GM19438 (cell line): Measurements from ENCODE around the gene MICAL2.

Experiments
- ATAC-seq: cut with Tn5 transposase; IDR thresholded peaks from one replicate; pipeline ENCODE4 v1.9.1; 2021; ENCODE audit warnings: low read depth; ENCODE audit not compliant: unreplicated experiment

MICAL2 gene

DNA sequence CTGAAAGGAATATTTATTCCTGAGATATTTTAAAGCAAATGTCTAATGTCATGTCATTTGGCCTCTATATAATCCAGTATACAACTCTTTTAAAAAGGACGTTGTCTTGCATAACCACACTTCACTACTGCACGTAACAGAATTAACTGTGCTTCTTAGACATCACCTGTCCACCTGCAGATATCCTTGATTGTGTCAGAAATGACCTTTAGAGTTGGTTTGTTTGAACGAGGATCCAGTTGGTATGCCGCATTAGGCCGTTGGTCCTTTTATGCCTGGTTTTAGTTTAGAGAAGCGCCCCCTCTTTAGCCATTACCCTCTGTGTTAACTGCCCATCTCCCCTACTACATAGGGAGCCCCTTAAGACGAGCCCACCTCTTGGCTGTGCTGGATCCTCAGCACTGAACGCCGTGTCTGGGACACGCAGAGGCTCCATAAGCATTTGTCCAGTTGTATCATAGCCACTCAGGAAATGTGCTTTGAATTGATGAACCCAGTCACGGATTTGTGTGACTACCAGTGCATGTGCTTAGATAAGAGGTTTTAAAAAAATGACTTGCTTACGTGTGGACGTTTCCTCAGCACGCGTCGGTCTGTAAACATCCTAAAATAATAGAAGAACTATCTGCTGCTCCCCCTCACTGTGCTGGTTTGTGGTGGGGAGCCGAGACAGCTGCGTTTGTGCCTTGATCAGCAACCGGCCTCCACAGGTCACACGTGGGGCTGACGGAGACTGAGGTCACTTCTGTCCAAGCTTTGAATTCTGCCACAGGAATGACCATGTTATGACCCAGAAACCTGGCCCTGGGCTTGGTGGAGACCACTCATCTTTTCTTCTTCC, 4.0 kb downstream of the MICAL2 start:
- no peak for ATAC-seq

DNA sequence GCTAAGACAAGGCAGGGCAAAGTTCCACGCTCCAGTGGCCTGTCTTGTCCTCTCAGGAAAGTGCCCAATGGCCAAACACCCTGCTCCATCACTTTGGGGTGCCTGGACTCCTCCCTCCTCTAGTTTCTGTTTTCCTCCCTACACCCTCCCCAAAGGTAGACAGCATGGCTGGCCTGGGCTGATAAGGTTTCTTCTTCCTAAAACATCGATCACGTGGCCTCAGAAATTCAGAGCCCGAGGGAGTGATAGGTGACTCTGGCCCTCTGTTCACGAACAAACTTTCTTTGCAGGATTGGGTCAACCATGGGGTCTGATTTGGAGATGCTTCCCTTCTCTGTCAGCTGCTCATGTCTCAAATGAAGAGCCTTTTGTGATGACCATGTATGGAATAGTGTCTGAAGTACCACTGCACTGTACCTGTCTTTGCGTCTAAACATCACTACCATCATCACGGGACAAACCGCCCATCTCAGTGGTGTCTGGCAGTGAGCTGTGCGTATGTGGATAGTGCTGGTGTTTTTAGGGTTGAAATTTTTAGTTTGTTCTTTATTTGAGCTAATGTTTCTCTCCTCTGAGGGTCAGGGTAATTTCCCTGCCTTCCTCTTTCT, 6.1 kb downstream of the MICAL2 start:
- ATAC-seq = no peak

DNA sequence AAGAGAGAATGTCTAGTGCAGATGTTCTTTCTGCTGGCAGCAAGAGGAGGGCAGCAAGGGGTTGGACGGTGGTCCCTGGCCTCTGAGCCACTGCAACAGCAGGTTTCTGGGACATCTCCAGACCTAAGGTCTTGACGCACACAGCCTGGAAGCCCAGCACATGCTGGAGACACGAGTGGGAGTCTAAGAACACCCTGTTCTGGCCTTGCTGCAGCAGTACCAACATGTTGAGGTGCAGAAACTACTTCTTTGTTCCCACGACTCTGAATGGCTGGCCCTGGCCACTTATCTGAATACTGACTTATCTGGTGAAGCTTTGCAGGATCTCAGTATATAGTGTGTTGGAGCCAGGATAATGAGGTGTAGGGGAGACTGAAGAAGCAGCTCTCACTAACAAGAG, 6.8 kb downstream of the MICAL2 start:
- no peak for ATAC-seq

DNA sequence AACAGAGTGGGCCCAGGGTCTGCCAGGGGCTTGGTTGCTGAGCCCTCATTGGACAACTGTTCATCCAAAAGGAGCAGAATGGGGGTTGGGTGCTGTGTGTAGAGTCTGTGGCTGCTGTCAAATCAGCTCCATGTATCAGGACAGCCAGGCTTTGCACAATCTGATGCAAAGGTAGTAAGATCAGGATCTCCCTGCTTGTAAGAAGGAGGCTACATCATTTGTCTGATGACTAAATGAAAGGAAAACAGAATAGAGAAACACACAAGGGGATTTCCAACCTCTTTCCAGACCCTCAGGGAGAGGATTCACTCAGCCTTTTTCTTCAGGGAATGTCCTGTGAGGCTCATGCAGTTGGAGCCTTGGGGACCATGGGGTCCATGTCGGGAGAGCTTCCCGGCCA, 7.2 kb downstream of the MICAL2 start:
- ATAC-seq = no peak

DNA sequence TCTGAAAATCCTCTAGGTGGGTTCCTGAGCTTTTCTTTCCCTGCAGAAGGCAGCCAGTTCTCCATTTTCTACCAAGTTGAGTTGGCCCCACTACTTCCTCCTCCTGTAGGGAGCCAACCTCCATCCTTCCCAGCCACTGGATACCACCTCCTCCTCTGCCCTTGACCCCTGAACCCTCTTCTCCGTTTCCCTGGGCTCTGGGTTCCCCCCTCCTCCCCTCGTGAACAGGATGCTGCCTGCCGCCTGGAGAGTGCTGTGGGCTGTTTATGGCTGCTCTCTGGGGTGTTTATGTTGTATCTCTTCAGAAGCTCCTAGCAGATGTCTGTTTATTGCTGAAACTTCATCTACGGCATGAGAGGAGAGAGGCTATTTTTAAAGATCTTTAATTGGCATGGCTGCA, 8.6 kb downstream of the MICAL2 start:
- ATAC-seq = no peak

DNA sequence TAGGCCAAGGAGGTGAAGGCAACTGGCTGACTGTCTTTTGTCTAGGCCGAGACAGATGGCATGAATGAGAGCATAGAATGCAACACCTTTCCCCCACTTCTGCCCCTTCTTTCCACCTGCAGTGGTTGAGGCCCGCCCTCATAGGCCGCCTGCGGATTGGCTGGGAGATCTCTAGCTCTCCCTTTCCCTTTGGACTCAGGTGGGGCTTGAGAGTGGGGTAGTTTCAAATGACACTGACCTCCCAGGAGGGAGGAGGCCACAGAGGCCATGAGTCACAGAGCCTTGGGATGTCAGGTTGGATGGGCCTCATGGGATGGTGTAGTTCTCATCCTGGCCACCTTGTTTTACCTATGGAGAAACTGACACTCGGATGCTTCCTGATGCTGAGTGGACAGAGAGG, 9.1 kb downstream of the MICAL2 start:
- no peak for ATAC-seq

DNA sequence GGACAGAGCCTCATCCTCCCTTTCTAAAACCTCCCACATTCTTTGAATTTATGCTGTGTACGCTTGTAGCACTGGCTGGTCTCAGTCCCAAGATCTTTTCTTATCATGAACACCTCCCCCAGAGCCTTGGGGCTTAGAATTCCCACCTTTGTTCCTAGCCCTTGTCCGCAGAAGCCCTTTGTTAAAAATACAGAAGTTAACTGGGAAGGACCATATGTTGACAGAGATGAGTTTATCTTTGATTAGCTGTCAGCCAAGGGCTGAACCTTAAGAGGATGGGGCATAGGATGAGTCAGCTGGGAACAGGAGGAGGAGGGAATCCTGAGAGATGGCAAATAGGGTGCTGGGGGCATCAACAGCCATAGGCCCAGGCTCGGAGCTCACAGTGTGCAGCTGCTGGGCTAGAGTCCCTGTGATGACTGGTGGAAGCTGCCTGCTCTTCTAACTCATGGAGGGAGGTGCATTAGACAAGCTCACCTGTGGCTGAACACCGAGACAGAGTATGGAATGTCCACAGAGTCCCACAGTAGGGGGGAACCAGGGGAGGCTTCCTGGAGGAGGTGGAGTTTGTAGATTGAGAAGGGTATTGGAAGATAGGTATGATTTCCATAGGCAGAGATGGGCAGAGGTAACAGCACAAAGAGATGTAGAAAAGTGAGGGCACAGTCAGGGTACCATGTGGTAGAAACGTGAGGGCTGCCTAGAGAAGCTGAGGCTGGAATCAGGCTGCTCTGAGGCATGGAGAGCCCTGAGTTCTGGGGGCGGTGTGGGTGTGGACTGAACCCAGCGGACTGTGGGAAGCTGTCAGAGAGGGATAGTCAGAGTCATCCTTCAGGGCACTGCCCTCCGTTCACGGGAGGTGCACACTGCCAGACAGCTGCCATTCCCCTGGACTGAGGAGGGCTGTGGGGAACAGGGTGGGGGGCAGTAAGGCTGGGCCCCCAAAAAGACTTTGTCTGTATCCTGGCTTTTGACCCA, 9.9 kb downstream of the MICAL2 start:
- no peak for ATAC-seq

DNA sequence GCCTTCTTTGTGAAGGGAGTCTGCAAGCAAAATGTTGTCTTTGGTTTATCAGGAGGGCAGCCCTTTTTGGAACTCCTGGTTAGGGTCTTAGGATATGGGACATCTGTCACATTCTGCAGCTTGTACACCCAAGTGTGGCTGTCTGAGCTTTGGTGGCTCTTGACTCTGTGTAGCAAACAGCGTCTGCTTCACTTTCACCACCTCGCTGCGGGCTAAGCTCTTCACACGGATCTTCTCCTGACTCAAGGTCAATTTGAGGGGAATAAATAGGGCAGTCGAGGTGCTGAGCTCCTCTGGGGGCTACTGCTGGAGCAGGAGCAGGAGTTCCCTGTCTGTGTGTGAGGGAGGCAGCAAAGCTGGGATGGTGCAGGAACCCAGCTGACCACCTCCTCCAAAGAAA, 10.6 kb downstream of the MICAL2 start:
- ATAC-seq = no peak

DNA sequence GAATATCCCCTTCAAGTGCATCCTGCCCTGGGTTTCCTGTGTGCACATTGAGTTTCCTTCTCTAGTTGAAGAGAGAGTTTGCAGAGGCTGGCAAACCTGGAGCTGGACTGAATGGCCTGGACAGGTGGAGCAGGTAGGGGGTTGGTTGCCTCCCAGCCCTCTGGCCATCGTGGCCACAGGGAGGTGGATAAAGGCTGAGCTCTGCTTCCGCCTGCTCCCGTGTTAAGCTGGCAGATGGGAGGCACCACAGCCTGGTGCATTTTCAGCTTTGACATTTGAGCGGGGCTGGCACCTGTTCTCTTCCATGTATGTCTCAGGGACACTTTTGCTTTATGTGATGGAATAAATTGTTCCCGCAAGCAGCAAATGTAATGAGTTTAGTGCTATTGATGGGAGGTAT, 11.1 kb downstream of the MICAL2 start:
- ATAC-seq = no peak

DNA sequence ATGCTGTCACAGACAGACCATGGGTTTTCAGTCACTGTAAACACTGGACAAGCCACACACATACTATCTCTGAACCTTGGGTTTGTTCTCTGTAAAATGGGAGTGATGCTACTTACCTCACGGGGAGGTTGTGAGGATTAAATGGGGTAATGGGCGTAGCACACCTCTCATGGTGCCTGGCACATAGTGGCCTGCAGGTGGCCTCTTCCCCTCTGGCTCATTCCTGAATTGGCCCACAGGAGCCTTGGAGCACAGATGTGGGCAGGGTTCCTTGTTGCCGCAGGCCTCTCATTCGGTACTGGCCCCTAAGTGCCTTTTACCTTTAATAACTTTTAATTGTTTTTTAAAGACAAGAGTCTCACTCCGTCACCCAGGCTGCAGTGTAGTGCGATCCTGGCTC, 11.7 kb downstream of the MICAL2 start:
- ATAC-seq = no peak

DNA sequence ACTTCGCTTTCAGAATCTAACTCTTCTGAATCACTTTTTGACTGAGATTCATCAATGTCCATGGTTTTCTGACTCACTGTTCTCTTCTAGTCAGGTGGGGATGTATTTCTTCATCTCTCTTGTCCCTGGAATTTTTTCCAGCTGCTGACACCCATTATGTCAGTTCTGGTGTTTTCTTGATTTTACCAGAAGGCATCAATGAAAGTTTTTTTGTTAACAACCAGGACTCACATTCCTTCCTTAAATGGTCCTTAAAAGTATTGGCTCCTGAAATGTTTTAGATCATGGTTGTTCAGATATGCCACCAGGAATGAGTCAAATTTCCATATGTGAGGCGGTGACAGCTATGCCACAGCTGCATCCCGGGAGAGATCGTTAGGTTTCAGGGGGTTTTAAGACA, 12.9 kb downstream of the MICAL2 start:
- no peak for ATAC-seq

DNA sequence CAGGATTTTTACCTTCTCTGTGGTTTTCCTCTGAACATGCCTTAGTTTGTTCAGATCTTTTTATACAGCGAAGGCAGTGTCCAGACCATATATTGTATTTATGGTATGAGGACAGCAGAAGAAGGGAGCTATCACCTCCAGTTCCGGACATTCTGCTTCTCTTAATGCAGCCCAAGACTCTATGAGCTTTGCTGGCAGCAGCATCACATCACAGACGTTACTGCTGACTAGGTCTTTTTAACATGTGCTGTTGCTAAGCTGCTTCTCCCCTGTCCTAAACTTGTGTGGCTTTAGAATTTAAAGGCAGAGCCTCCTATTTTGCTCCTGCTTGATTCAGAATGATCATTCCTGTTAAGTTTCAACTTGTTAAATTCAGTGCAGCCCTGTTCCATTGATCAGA, 13.4 kb downstream of the MICAL2 start:
- ATAC-seq = no peak

DNA sequence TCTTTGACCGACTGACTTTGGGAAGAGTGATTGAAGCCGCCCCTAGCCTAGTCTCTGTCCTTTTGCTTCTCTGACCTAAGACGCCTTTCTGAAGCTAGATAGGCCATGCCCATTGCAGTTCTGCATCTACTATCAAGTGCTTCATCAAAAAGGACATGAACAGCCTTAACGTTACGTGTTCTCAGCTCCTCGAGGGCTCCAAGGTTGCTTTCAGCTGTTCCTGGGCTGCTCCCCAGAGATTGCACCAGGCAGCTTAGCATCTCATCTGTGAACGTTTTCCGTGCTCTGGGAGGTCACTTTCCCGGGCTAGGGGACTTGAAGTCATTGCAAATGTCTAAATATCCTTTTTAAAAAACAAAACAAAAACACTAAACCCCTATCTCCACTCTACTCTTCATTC, 13.9 kb downstream of the MICAL2 start:
- ATAC-seq = no peak

DNA sequence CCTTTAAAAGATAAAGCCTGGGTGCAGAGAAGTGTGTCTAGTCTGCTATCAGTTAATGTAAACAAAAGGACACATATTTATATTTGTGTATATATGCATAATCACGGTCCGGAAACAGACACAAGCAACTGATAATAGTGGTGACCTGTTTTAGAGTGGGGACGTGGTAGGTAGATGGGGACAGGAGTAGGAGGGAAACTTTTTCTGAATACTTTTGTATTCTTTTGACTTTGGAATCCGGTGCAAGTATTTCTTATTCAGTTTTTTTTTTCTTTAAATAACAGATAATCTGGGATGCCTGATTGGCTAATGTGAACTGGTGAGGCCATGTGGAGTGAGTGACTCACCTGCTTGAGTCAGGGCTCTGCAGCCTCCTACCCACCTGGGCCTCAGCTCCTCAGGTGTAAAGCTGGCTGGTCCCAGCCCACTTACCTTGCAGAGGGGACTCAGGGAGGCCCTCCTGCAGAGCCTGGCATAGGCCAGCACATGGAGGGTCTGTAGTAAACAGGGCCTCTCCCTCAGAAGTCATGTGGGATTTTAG, 15.3 kb downstream of the MICAL2 start:
- ATAC-seq = no peak

DNA sequence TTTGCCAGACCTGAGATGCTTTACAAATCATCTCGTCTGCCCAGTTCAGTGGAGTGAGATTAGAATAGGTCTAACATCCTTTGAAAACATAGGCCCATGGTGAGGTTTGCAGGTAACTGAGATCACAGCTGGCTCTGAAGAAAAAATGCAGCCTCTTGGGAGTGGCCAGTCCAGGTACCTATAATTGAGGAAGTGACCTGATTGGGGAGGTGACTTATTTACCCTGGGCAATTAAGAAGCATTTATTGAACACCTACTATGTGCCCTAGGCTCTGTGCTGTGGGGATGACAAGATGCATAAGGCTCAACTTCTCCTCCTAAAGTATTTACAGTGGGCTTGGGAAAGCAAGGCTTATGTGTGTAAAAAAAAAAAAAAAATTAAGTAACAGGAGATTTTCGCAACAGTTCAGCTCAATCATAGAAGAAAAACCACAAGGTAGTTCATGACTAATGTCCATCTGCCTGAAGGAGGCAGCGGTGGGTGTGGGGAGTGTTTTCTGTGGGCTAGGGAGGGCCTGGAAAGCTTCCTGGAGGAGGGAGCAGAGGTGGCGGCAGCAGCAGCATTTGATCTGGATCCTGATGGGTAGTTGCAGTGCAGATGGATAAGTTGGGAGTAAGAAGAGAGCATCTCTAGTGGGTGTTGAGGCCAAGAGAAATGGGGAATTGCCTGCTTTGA, 16.1 kb downstream of the MICAL2 start:
- ATAC-seq = no peak

DNA sequence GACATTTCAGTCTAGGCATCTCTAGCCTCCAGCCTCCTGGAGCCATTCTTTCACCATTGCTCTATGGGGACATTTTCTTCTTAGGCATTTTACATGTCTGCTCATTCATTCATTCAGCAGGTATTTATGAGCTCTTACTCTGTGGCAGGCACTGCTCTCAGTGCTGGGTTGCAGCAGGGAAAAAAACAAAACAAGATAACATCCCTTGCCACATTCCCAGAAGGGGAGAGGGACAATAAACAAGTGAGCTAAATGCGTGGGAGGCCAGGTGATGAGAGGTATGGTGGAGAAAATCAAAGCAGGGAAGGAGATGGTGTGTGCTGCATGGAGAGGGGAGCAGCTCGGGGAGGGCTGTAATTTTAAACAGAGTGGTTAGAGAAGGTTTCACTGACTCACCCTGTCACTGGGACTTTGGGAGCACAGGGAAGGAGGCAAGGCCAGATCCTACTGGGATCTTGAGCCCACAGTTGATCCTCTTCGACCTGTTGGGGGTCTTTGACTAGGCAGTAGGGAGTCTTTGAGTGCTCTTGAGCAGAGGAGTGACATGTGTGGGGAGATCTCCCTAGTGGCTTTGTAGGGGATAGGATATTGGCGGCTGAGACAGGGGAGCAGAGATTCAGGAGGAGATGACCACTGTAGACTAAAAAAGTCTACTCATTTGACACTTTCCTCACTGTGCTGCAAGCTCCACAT, 17.0 kb downstream of the MICAL2 start:
- ATAC-seq = no peak

DNA sequence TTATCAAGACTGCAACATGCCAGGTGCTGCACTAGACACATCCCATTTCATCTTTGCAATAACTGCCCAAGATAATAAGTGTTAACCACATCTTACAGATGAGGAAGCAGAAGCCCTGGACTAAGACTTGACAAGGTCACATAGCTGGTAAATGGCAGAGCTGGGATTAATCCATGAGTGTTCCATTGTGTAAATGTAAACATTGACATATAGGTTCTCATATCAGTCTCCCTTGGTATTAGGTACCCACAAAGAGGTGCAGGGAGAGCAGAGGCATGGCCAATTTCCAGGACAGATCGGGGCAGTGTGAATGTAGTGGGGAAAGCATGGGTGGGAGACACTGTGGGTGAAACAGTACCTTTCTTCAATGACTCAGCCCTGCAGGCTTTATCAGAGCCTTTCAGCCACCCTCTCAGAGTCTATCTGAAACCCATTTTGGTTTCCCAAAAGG, 17.9 kb downstream of the MICAL2 start:
- ATAC-seq = no peak

DNA sequence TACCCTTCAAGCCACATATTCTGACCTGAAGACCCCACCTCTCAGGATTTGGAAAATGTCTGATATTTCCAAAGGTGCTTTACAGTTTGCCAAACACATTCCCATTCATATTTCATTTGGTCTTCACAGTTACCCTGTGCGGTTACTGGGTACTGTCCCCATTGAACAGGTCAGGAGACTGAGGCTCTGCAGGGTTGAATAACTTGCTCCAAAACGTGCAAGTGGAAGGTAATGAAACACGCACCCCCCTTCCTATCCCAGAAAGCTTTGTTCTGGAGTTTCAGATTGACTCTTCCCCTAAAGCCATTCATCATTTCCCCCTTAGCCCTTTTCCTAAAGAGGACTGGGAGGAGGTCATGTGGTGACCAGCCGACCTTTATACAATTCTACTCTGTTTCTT, 18.8 kb downstream of the MICAL2 start:
- ATAC-seq = no peak

DNA sequence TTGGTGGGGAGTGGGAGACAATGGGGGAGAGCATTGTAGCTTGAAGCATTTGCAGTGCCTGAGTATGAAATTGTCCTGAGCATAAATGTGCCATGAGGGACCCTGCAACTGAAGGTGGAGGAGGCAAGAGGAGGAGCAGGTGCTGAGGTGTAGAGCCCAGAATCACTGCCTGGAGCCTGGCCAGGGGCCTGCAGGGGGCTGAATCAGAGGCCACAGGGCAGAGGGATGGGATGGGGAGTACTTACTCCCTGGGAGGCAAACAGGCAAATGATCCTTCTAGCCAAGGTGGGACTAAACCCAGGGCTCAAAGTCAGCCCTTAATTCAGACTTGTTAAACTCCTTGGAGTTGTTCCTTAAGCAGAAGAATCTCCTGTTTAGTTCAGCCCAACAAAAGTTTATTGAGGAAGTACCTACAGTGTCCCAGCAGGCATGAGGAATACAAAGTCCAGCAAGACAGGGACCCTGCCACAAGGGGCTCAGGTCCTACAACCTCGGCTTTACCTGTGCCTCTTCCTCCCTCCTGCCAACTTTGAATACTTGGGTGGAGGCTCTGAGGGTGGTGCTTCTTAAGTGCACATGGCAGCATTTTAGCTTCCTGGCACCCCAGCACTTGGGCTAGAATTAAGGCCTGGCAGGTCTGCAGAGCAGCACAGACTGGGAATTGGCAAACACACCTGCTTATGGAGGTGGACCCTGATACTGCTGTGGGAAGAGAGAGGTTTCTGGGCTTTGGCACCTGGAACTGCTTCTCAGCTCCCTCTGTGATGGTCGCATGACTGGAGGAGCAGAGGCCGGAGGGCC, 20.0 kb downstream of the MICAL2 start:
- no peak for ATAC-seq
